Islet of Langerhans (tissue), 1 donor: ENCODE measurements around the gene AIF1L.
"Not testable (repeated sequence)": the region's sequence is repeated elsewhere in the genome, so short reads cannot be mapped to it uniquely, and the experiment has no call there.

Experiments used
- FAIRE-seq: peaks from one replicate; lab custom pipeline; 2011; peaks lifted over from hg19 to GRCh38; lab: Jason Lieb, UNC

Gene AIF1L

GRCh38 chr9:131099845-131100244, 3.5 kb downstream of the AIF1L start:
- FAIRE-seq = not testable (repeated sequence)

DNA sequence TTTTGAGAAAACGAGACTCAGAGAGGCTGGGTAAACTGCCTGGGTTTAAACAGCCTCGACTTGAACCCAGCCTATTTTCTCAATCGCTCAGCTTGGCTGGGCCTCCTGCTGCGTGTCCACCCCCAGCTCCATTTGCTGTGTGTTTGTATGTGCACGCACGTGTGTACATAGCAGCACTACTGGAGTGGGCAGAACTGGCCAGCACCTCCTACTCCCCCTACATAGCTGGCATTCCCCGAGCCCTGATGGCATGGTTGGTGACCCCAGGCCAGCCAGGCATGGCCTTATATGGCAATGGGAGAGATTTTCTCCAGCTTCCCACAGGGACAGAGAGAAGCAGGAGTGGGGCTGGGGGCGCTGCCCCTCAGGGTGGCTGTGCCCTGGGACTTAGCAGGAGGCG, 4.1 kb downstream of the AIF1L start:
- FAIRE-seq = no peak

DNA sequence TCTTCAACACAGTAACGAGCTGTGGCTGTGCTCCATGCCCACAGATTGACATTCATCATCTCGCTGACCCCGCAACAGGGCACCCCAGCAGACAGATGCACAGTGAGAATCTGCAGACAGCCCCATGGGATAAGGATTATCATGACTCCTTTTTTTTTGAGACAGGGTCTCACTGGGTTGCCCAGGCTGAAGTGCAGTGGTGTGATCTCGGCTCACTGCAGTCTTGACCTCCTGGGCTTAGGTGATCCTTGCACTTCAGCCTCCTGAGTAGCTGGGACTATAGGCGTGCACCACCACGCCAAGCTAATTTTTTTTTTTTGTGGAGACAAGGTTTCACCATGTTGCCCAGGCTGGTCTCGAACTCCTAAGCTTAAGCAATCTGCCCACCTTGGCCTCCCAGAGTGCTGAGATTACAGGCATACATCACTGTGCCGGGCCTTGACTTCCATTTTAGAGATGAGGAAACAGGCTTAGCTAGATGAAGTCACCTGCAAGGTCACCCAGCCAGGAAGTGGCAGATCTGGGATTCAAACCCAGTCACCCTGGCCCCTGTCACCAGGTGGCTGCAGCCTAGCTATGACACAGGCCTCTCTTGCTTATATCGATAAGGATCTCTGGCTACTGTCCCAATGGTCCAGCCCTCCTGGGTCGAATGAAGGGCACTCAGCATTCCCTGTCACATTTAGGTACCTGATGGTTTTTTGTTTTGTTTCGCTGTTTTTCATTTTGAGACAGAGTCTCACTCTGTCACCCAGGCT, 5.1 kb downstream of the AIF1L start:
- no peak for FAIRE-seq

GRCh38 chr9:131103024-131103423, 6.7 kb downstream of the AIF1L start:
- FAIRE-seq = no peak

DNA sequence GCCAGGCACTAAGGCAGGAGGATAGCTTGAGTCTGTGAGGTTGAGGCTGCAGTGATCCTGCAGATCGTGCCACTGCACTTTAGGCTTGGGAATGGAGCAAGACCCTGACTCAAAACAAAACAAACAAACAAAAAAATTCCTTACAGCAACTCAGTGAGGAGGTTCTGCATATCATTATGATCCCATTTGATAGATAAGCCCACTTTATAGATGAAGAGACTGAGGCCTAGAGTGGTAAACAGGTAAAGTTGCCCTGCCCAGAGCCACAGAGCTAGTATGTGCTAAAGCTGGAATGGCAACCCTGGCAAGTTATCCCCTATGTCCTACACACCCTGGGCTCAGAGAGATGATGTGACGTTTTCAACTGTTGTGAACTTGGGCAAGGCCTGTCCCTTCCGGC, 7.2 kb downstream of the AIF1L start:
- no peak for FAIRE-seq

- FAIRE-seq = no peak
These were observed 7.8 kb downstream of the AIF1L start for GRCh38 chr9:131104016-131104740.

DNA sequence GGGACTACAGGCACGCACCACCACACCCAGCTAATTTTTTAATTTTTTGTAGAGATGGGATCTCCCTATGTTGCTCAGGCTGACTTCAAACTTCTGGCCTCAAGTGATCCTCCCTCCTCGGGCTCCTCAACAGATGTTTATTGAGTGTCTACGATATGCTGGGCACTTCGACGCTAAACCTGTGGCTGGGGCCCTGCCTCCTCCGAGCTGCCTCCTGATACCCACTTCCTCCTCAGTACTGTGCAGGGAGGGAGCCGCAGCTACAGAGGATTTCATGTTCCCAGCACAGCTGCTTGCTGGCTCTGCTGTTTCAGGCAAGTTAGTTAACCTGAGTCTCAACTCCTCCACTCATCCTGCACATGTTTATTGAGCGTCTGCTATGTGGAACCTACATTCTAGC, 9.6 kb downstream of the AIF1L start:
- FAIRE-seq = no peak

DNA sequence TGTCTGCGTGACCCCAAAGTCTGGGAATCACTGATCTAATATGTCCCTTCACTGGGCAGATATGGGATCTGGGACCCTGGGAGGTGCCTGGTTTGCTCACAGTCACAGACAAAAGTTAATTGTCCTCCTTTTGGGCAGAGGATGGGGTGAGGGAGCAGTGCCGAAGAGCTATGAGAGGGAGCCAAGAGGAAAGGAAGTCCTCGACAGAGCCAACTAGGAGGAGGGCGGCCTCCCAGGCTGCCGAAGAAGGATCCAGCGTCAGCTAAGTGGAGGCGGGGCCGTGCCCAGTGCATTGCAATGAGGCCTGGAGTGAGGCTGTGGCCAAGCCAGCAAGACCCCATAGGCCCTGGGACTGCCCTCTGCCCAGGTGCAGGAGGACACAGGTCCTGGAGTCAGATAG, 11.4 kb downstream of the AIF1L start:
- no peak for FAIRE-seq

DNA sequence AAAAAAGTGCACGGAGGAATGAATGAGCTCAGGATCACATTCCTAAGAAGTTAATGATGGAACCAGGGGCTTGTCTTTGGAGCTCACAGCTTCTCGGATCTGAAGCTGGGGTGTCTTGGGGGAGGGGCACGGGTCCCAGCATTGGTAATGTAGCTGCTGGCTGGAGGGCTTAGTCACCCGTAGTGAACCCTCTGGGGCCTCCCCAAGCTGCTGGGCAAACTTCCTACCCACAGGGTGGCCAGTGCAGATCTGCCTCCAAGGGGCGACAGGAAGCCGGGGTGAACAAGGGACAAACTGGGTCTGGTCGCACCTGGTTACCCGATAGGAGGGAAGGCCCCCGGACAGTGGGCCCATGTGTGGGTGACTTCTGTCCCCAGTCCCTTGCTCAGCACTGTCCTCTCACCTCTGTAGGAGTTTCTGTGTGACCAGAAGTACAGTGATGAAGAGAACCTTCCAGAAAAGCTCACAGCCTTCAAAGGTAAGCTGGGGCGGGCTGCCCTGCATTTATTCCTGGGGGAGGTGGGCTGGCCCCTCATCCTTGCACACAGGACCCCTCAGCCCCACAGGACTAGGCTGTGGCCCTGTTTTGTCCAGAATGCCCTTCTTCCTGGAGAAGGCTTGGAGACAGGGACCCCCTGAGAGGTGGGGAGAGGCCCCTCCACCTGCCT, 15.0 kb downstream of the AIF1L start:
- FAIRE-seq = no peak

DNA sequence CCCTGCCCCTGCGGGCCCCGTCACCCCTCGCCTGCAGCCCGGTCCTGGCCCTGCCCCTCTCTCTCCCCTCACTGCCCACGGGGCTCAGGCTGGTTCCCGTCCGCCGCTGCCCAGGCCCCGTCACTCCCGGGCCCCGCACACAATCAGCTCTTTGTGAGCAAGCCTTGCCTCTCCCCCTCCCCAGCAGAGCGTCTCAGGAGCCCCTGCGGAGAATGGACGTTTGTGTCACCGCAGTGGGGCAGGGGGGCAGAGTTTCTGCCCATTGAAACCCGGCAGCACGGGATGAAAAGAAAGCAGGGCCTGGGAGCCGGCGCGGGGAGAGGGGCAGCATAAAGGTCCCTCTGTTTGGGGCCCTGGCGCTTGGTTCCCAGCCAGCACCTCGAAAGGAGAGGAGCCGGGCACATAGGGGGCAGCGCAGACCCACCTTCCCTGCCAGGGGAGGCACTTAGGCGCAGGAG, 15.6 kb downstream of the AIF1L start:
- no peak for FAIRE-seq

DNA sequence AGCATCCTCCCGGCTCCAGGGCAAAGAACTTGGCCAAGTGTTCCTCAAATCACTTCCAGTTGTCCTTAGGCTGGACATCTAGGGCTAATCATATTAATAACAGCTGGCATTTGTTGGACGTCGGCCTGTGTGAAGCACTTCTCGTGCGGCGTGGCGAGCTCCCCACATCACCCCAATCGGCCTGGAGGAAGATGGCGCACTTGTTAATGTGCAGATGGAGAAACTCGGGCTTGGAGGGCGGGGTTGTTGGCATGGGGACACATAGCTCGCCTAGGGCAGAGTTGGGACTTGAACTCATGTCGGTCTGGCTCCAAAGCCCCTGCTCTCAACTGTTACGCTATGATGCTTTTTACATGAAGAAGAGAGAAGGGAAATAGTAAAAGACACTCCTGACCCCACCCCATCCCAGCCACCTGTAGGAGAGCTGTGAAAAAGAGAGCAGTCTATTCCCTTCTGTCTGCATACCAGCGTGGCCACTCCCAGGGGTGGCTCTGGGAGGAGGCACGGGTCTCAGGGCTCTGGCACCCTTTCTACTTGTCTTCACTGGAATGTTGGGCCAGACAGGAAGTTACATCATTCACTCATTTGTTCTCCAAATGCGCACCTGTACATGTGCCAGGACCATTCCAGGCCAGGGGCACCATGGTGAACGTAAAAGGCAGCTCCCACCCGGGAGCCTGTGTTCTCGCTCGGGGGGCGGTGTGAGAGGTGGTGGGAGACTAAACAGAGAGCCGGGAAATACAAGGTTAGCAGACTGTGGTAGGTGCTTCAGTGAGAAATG, 16.2 kb downstream of the AIF1L start:
- FAIRE-seq = no peak

GRCh38 chr9:131113655-131114054, 17.3 kb downstream of the AIF1L start:
- no peak for FAIRE-seq

DNA sequence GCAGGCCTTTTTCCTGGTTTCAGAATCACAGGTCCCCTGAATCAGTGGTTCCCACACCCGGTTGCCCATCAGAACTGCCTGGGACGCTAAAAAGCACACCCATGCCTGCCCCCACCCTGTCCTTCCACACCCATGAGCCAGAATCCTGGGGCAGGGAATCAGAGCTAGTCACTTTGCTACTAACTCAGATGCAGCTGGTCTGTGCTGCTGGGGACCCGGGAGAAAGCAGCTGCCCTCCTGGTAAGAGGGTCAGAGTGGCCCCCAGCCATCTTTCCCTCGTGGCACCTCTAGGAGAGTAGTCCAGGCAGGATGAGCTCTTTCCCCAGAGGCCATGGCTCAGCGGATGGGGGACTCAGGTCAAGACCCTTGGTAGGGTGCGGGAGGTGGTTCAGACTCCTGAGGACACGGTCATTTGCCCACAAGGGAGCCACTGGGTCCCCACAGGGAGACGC, 17.8 kb downstream of the AIF1L start:
- FAIRE-seq = no peak

- not testable (repeated sequence) for FAIRE-seq
These were observed 19.0 kb downstream of the AIF1L start for GRCh38 chr9:131115360-131115742.

DNA sequence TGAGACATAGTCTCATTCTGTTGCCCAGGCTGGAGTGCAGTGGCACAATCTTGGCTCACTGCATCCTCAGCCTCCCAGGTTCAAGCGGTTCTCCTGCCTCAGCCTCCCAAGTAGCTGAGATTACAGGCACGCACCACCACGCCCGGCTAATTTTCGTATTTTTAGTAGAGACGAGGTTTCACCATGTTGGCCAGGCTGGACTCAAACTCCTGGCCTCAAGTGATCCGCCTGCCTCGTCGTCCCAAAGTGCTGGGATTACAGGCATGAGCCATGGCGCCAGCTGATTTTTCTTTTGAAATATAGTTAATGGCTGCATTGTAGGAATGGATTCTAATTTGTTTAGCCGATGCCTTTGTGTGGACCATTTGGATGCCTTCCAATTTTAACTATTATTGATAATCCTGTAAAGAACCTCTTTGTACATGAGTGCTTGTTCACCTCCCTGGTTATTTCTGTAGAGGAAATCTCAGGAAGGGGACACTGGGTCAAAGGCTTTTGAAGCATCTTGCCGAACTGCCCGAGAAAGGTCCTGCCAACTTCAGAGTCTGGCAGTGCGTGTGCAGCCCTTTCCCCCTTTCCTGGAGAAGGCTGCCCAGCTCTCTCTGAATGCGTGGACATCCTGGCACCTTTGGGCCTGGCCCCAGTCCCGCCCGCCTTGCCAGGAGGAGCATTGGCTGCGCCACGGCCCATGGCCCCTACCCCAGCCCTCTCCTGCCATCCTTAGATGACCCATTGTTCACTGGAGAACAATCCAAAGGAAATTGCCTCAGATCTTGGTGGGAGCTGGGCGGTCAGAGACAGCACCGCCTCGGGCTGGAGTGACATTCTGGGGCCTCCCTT, 20.2 kb downstream of the AIF1L start:
- FAIRE-seq = no peak

GRCh38 chr9:131117121-131117761, 20.9 kb downstream of the AIF1L start:
- no peak for FAIRE-seq

DNA sequence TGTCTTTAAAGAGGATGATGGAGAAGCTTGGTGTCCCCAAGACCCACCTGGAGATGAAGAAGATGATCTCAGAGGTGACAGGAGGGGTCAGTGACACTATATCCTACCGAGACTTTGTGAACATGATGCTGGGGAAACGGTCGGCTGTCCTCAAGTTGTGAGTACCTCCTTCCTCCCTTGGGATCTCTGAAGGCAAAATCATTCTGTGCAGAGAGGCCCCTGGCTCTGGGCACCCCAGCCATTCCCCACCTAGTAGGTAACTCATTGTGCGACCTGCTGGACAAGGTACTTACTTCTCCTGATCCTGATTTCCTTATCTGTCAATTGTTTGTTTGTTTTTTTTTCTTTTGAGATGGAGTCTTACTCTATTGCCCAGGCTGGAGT, 21.4 kb downstream of the AIF1L start:
- no peak for FAIRE-seq

GRCh38 chr9:131119600-131119999, 23.3 kb downstream of the AIF1L start:
- no peak for FAIRE-seq

DNA sequence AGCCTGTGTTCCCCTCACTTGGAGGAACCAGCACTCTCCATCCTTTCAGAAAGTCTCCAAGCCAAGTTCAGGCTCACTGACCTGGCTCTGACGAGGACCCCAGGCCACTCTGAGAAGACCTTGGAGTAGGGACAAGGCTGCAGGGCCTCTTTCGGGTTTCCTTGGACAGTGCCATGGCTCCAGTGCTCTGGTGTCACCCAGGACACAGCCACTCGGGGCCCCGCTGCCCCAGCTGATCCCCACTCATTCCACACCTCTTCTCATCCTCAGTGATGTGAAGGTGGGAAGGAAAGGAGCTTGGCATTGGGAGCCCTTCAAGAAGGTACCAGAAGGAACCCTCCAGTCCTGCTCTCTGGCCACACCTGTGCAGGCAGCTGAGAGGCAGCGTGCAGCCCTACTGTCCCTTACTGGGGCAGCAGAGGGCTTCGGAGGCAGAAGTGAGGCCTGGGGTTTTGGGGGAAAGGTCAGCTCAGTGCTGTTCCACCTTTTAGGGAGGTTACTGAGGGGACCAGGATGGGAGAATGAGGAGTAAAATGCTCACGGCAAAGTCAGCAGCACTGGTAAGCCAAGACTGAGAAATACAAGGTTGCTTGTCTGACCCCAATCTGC, 24.4 kb downstream of the AIF1L start:
- no peak for FAIRE-seq

DNA sequence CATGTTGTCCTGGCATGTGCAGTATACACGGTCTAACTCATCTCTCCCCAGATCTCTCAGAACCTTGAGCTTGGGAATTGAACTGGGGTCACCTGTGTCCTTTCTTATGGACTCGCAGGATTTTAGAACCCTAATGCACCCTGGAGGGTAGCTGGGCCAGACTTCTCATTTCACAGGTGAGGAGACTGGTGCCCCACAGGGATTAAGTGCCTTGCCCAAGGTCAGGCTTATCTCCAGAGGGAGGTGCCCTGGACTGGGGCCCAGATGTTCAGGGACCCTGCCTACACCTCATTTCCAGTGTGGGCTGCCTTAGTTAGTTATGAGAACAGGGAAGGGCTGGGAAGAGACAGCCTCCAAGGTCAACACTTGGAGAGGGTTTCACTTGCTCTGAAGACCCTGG, 25.0 kb downstream of the AIF1L start:
- FAIRE-seq = no peak

GRCh38 chr9:131122158-131122557, 25.8 kb downstream of the AIF1L start:
- FAIRE-seq = no peak
